Effector memory CD8-positive, alpha-beta T cell (primary cell): ENCODE data around the gene CD7.

ENCODE experiments used
- ATAC-seq: fragments of 150-1000 bp; cut with Tn5 transposase; replicated peaks from 2 replicates; pipeline ENCODE4 v1.10.0; 2021; ENCODE audit warnings: mild to moderate bottlenecking, moderate library complexity
- DNase-seq, 3 experiments: peaks; one replicate each; pipeline ENCODE4 v3.0.0; 2021
- H3K27ac Mint-ChIP-seq, 2 donors: one replicate each; pipeline ENCODE4 v1.8.0; 2022; ENCODE audit warnings: mild to moderate bottlenecking in 2 of 2, mixed read lengths in 2 of 2, moderate library complexity in 2 of 2
- H3K27me3 Mint-ChIP-seq, 2 donors: one replicate each; pipeline ENCODE4 v1.8.0; 2022; ENCODE audit warnings: mixed read lengths in 2 of 2
- H3K36me3 Mint-ChIP-seq: one replicate; pipeline ENCODE4 v1.8.0; 2022; ENCODE audit warnings: mild to moderate bottlenecking, moderate library complexity, mixed read lengths; ENCODE audit not compliant: insufficient read depth
- H3K4me1 Mint-ChIP-seq, 2 donors: one replicate each; pipeline ENCODE4 v1.8.0; 2022; ENCODE audit warnings: low read depth in 2 of 2, mixed read lengths in 2 of 2
- H3K4me3 Mint-ChIP-seq, 2 donors: one replicate each; pipeline ENCODE4 v1.8.0; 2022; ENCODE audit warnings: mild to moderate bottlenecking in 2 of 2, mixed read lengths in 2 of 2, moderate library complexity in 2 of 2
- H3K9me3 Mint-ChIP-seq, 2 donors: one replicate each; pipeline ENCODE4 v1.8.0; 2022; ENCODE audit warnings: mixed read lengths in 2 of 2

The CD7 gene

GRCh38 chr17:82320140-82320840 lies 2.9 kb upstream of the CD7 start:
- peaks cover 21% of the 10 kb centered on the region for H3K36me3 Mint-ChIP-seq
- no peaks in the 10 kb centered on the region for H3K27me3 Mint-ChIP-seq
- no peak for DNase-seq
- H3K27ac Mint-ChIP-seq = peak overlapping the region in 1 of 2 donors; percentile 73
- ATAC-seq = no peak
- H3K9me3 Mint-ChIP-seq = no peaks in the 10 kb centered on the region
- H3K4me3 Mint-ChIP-seq = peak overlapping the region; percentile 53 to 67
- peaks cover 15 to 23% of the 10 kb centered on the region in 2 donors for H3K4me1 Mint-ChIP-seq

GRCh38 chr17:82319619-82320062 lies 2.2 kb upstream of the CD7 start:
- Mint-ChIP-seq H3K9me3 (no peaks in the 10 kb centered on the region), H3K27ac (no peak overlapping the region)
- ATAC-seq = no peak

GRCh38 chr17:82318772-82319606 lies 1.6 kb upstream of the CD7 start:
- peaks cover 23% of the 10 kb centered on the region for H3K36me3 Mint-ChIP-seq
- DNase-seq (no peak), ATAC-seq (no peak)
- H3K4me1 Mint-ChIP-seq = peaks cover 15 to 19% of the 10 kb centered on the region in 2 donors
- no peak overlapping the region for H3K4me3 Mint-ChIP-seq
- H3K27ac Mint-ChIP-seq = no peak overlapping the region
- no peaks in the 10 kb centered on the region for H3K27me3 Mint-ChIP-seq
- no peaks in the 10 kb centered on the region for H3K9me3 Mint-ChIP-seq

More at GRCh38 chr17:82319619-82320062, 2.2 kb upstream of the CD7 start:
- H3K4me1 Mint-ChIP-seq = peaks cover 15 to 18% of the 10 kb centered on the region in 2 donors
- no peaks in the 10 kb centered on the region for H3K27me3 Mint-ChIP-seq
- DNase-seq = no peak
- no peak overlapping the region for H3K4me3 Mint-ChIP-seq
- peaks cover 21% of the 10 kb centered on the region for H3K36me3 Mint-ChIP-seq

GRCh38 chr17:82318169-82318498 lies 726 bp upstream of the CD7 start:
- no peaks in the 10 kb centered on the region for H3K27me3 Mint-ChIP-seq
- DNase-seq (no peak), ATAC-seq (no peak)
- H3K9me3 Mint-ChIP-seq = no peaks in the 10 kb centered on the region
- peaks cover 15 to 21% of the 10 kb centered on the region in 2 donors for H3K4me1 Mint-ChIP-seq
- no peak overlapping the region for H3K4me3 Mint-ChIP-seq
- H3K36me3 Mint-ChIP-seq = peaks cover 32% of the 10 kb centered on the region
- H3K27ac Mint-ChIP-seq = no peak overlapping the region

GRCh38 chr17:82316651-82317393 lies 586 bp downstream of the CD7 start:
- Mint-ChIP-seq H3K4me1 (peaks cover 15 to 21% of the 10 kb centered on the region in 2 donors), H3K9me3 (no peaks in the 10 kb centered on the region), H3K27me3 (no peaks in the 10 kb centered on the region), H3K27ac (no peak overlapping the region), H3K36me3 (peaks cover 32% of the 10 kb centered on the region), H3K4me3 (peak overlapping the region in 1 of 2 donors; percentile 91)
- ATAC-seq = peak; percentile 18
- DNase-seq = no peak

GRCh38 chr17:82315703-82316358 lies 1.6 kb downstream of the CD7 start:
- Mint-ChIP-seq H3K4me3 (peak overlapping the region in 1 of 2 donors; percentile 91), H3K9me3 (no peaks in the 10 kb centered on the region), H3K27ac (no peak overlapping the region), H3K36me3 (peaks cover 32% of the 10 kb centered on the region), H3K4me1 (peaks cover 12 to 18% of the 10 kb centered on the region in 2 donors), H3K27me3 (no peaks in the 10 kb centered on the region)
- ATAC-seq = peak; percentile 47
- DNase-seq = peak in 1 of 3 experiments; percentile 25

GRCh38 chr17:82314727-82315605 lies 2.4 kb downstream of the CD7 start:
- Mint-ChIP-seq H3K9me3 (no peaks in the 10 kb centered on the region), H3K27me3 (no peaks in the 10 kb centered on the region), H3K4me1 (peaks cover 12 to 20% of the 10 kb centered on the region in 2 donors), H3K36me3 (peaks cover 26% of the 10 kb centered on the region), H3K4me3 (peak overlapping the region; percentile 29 to 91), H3K27ac (no peak overlapping the region)
- DNase-seq (no peak), ATAC-seq (no peak)

GRCh38 chr17:82314012-82314726 lies 3.2 kb downstream of the CD7 start:
- Mint-ChIP-seq H3K9me3 (no peaks in the 10 kb centered on the region), H3K4me3 (peak overlapping the region; percentile 27 to 67), H3K27me3 (no peaks in the 10 kb centered on the region), H3K4me1 (peaks cover 12 to 22% of the 10 kb centered on the region in 2 donors), H3K27ac (peak overlapping the region in 1 of 2 donors; percentile 77), H3K36me3 (peaks cover 24% of the 10 kb centered on the region)
- ATAC-seq (no peak), DNase-seq (no peak)

GRCh38 chr17:82313195-82314011 lies 4.0 kb downstream of the CD7 start:
- Mint-ChIP-seq H3K27me3 (no peaks in the 10 kb centered on the region), H3K36me3 (peaks cover 24% of the 10 kb centered on the region), H3K4me1 (peaks cover 12 to 22% of the 10 kb centered on the region in 2 donors), H3K4me3 (peak overlapping the region; percentile 27 to 67), H3K9me3 (no peaks in the 10 kb centered on the region), H3K27ac (peak overlapping the region; percentile 35 to 77)
- ATAC-seq (no peak), DNase-seq (no peak)

GRCh38 chr17:82311971-82312370 lies 5.4 kb downstream of the CD7 start:
- H3K4me1 Mint-ChIP-seq = peaks cover 9 to 19% of the 10 kb centered on the region in 2 donors

GRCh38 chr17:82310877-82311276 lies 6.5 kb downstream of the CD7 start:
- peaks cover 16% of the 10 kb centered on the region for H3K36me3 Mint-ChIP-seq
- no peak for ATAC-seq

More at GRCh38 chr17:82311971-82312370, 5.4 kb downstream of the CD7 start:
- H3K4me3 Mint-ChIP-seq = no peak overlapping the region
- no peaks in the 10 kb centered on the region for H3K27me3 Mint-ChIP-seq
- no peak for ATAC-seq
- no peak overlapping the region for H3K27ac Mint-ChIP-seq
- no peaks in the 10 kb centered on the region for H3K9me3 Mint-ChIP-seq
- peaks cover 20% of the 10 kb centered on the region for H3K36me3 Mint-ChIP-seq
- DNase-seq = no peak

More at GRCh38 chr17:82310877-82311276, 6.5 kb downstream of the CD7 start:
- peak overlapping the region in 1 of 2 donors; percentile 25 for H3K4me3 Mint-ChIP-seq
- H3K27ac Mint-ChIP-seq = no peak overlapping the region
- H3K4me1 Mint-ChIP-seq = peaks cover 14 to 17% of the 10 kb centered on the region in 2 donors
- DNase-seq = no peak
- H3K27me3 Mint-ChIP-seq = no peaks in the 10 kb centered on the region
- H3K9me3 Mint-ChIP-seq = no peaks in the 10 kb centered on the region
